KMS-11 (cell line): ENCODE data around the gene OGFOD3.

Source experiments
- H2AFZ ChIP-seq: fragments of 200-600 bp; sonication (generic); 2 replicates; pipeline ENCODE4 v1.6.1; 2016; ENCODE audit warnings: antibody characterized with exemption, mixed run types, low read depth
- H3K27ac ChIP-seq: fragments of 200-600 bp; sonication (generic); 2 replicates; pipeline ENCODE4 v1.6.1; 2016; ENCODE audit warnings: mild to moderate bottlenecking, mixed run types
- H3K27me3 ChIP-seq: fragments of 200-600 bp; sonication (generic); 2 replicates; pipeline ENCODE4 v1.6.1; 2017; ENCODE audit warnings: mild to moderate bottlenecking, low read depth, mixed run types, moderate library complexity; ENCODE audit not compliant: insufficient read depth
- H3K36me3 ChIP-seq: fragments of 200-600 bp; sonication (generic); 2 replicates; pipeline ENCODE4 v1.6.1; 2017; ENCODE audit warnings: mild to moderate bottlenecking, mixed run types; ENCODE audit not compliant: insufficient read depth
- H3K4me1 ChIP-seq: fragments of 200-600 bp; sonication (generic); 2 replicates; pipeline ENCODE4 v1.6.1; 2016; ENCODE audit warnings: mild to moderate bottlenecking, low read depth, mixed run types; ENCODE audit not compliant: poor library complexity, severe bottlenecking
- H3K4me2 ChIP-seq: fragments of 200-600 bp; sonication (generic); 2 replicates; pipeline ENCODE4 v1.7.0; 2016; ENCODE audit warnings: mild to moderate bottlenecking, mixed run types
- H3K4me3 ChIP-seq: fragments of 200-600 bp; sonication (generic); IDR thresholded peaks from 2 replicates; pipeline ENCODE4 v1.6.1; 2017; ENCODE audit warnings: low read depth, low read length, mixed read lengths; ENCODE audit not compliant: insufficient read depth
- H3K79me2 ChIP-seq: fragments of 200-600 bp; sonication (generic); 2 replicates; pipeline ENCODE4 v1.6.1; 2016; ENCODE audit warnings: low read depth, mixed run types; ENCODE audit not compliant: insufficient read depth
- H3K9ac ChIP-seq: fragments of 200-600 bp; sonication (generic); 2 replicates; pipeline ENCODE4 v1.6.1; 2016; ENCODE audit warnings: mild to moderate bottlenecking, mixed run types
- H4K20me1 ChIP-seq: fragments of 200-600 bp; sonication (generic); 2 replicates; pipeline ENCODE4 v1.6.1; 2016; ENCODE audit warnings: mild to moderate bottlenecking, mixed run types; ENCODE audit not compliant: insufficient read depth
- TF ChIP-seq, protein P1 (sequence below): fragments of 200-600 bp; sonication (generic); conservative IDR thresholded peaks from 2 replicates; pipeline ENCODE4 v1.6.1; 2017; ENCODE audit warnings: low read depth, mild to moderate bottlenecking, antibody characterized with exemption, low read length, moderate library complexity, mixed read lengths

The OGFOD3 gene

GRCh38 chr17:82439194-82439828, 20.9 kb upstream of the OGFOD3 start:
- no peaks in the 10 kb centered on the region for H3K79me2 ChIP-seq
- H3K27ac ChIP-seq: no peak overlapping the region
- H3K9ac ChIP-seq: no peak overlapping the region
- TF ChIP-seq, protein P1, sequence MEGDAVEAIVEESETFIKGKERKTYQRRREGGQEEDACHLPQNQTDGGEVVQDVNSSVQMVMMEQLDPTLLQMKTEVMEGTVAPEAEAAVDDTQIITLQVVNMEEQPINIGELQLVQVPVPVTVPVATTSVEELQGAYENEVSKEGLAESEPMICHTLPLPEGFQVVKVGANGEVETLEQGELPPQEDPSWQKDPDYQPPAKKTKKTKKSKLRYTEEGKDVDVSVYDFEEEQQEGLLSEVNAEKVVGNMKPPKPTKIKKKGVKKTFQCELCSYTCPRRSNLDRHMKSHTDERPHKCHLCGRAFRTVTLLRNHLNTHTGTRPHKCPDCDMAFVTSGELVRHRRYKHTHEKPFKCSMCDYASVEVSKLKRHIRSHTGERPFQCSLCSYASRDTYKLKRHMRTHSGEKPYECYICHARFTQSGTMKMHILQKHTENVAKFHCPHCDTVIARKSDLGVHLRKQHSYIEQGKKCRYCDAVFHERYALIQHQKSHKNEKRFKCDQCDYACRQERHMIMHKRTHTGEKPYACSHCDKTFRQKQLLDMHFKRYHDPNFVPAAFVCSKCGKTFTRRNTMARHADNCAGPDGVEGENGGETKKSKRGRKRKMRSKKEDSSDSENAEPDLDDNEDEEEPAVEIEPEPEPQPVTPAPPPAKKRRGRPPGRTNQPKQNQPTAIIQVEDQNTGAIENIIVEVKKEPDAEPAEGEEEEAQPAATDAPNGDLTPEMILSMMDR: no peak
- no peaks in the 10 kb centered on the region for H3K27me3 ChIP-seq
- peaks cover 6% of the 10 kb centered on the region for H3K4me1 ChIP-seq
- H3K36me3 ChIP-seq: no peaks in the 10 kb centered on the region
- no peak overlapping the region for H3K4me3 ChIP-seq
- H2AFZ ChIP-seq: no peak overlapping the region
- H4K20me1 ChIP-seq: no peaks in the 10 kb centered on the region
- H3K4me2 ChIP-seq: no peak overlapping the region

DNA sequence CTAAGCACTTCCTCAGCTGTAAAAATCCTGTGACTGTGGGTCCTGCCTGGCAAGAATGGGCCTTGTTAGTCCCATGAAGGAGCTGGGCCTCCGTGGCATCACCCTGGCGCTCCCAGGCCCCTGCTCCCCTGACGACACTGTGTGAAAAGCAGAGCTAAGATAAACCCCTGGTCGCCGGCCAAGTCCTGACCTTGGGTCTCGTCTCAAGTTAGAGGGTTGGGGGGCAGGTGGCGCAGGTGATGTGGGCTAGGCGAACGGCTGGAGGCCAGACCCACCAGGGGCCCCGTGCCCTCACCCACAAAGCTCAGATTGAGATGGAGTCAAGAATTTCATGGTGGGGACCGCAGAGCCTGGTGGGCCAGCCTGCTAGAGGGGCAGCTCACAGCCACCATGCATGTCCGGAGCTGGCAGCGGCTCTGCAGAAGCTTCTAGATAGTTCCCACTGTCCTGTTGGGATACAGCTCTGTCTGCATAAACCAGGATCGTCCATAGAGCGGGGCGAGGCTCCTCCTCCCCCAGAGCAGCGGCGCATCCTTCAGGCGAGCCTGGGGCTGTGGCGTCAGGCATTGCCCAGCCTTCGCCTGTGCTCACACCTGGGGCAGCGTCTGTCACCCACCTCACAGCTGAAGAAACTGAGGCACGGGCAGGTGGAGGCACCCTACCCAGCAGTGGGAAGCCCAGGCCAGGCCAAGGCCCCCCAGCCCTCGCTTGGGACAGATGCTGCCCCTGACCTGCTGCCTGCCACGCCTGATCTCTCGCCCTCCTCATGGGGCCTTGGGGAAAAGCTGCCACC, 20.2 kb upstream of the OGFOD3 start:
- Histone ChIP-seq H3K9ac (no peak overlapping the region), H4K20me1 (no peaks in the 10 kb centered on the region), H3K4me3 (no peak overlapping the region), H3K4me1 (peaks cover 10% of the 10 kb centered on the region), H2AFZ (no peak overlapping the region), H3K27me3 (no peaks in the 10 kb centered on the region), H3K27ac (no peak overlapping the region), H3K36me3 (no peaks in the 10 kb centered on the region), H3K4me2 (no peak overlapping the region), H3K79me2 (no peaks in the 10 kb centered on the region)
- TF ChIP-seq, protein P1: no peak

- H3K4me1 ChIP-seq: peaks cover 10% of the 10 kb centered on the region
- H4K20me1 ChIP-seq: no peaks in the 10 kb centered on the region
- no peak overlapping the region for H3K27ac ChIP-seq
- H3K36me3 ChIP-seq: no peaks in the 10 kb centered on the region
- no peak overlapping the region for H3K9ac ChIP-seq
- no peak overlapping the region for H3K4me2 ChIP-seq
- TF ChIP-seq, protein P1: no peak
- H2AFZ ChIP-seq: no peak overlapping the region
- H3K4me3 ChIP-seq: no peak overlapping the region
- no peaks in the 10 kb centered on the region for H3K27me3 ChIP-seq
- no peaks in the 10 kb centered on the region for H3K79me2 ChIP-seq
These were observed 18.9 kb upstream of the OGFOD3 start for GRCh38 chr17:82437325-82437668.

GRCh38 chr17:82436601-82437324, 18.4 kb upstream of the OGFOD3 start:
- no peak overlapping the region for H3K27ac ChIP-seq
- H3K36me3 ChIP-seq: no peaks in the 10 kb centered on the region
- H3K4me3 ChIP-seq: no peak overlapping the region
- H3K4me2 ChIP-seq: no peak overlapping the region
- TF ChIP-seq, protein P1: no peak
- H3K4me1 ChIP-seq: peaks cover 10% of the 10 kb centered on the region
- H2AFZ ChIP-seq: no peak overlapping the region
- no peak overlapping the region for H3K9ac ChIP-seq
- H3K27me3 ChIP-seq: no peaks in the 10 kb centered on the region
- no peaks in the 10 kb centered on the region for H4K20me1 ChIP-seq
- H3K79me2 ChIP-seq: no peaks in the 10 kb centered on the region
